ENCODE results near the gene SPECC1.

SPECC1 gene

GRCh38 chr17:20039037-20039436 is 29.9 kb downstream of the SPECC1 start:
- H3K27me3 ChIP-seq (replicated peaks; ENCODE audit: control insufficient read depth, insufficient read depth, low read length): no peaks in the 10 kb centered on the region
- DNase-seq (ENCODE audit: extremely low read depth, insufficient read length): no peak
- H3K4me3 ChIP-seq (replicated peaks; ENCODE audit: low read depth, low read length): no peak overlapping the region
- no peaks in the 10 kb centered on the region for H3K36me3 ChIP-seq (ENCODE audit: control insufficient read depth, insufficient read depth, low read length)
- TF ChIP-seq CTCF (IDR thresholded peaks at IDR 0.05; ENCODE audit: insufficient read depth, low read length, poor library complexity, severe bottlenecking): no peak

- Histone ChIP-seq H3K4me3 (replicated peaks; ENCODE audit: low read depth, low read length) (no peak overlapping the region), H3K27me3 (replicated peaks; ENCODE audit: control insufficient read depth, insufficient read depth, low read length) (no peaks in the 10 kb centered on the region), H3K36me3 (ENCODE audit: control insufficient read depth, insufficient read depth, low read length) (no peaks in the 10 kb centered on the region)
- TF ChIP-seq CTCF (IDR thresholded peaks at IDR 0.05; ENCODE audit: insufficient read depth, low read length, poor library complexity, severe bottlenecking): no peak
- DNase-seq (ENCODE audit: extremely low read depth, insufficient read length): no peak
Observed at GRCh38 chr17:20040216-20040615, 31.1 kb downstream of the SPECC1 start.

- TF ChIP-seq CTCF (IDR thresholded peaks at IDR 0.05; ENCODE audit: insufficient read depth, low read length, poor library complexity, severe bottlenecking): no peak
- no peak for DNase-seq (ENCODE audit: extremely low read depth, insufficient read length)
- H3K4me3 ChIP-seq (replicated peaks; ENCODE audit: low read depth, low read length): no peak overlapping the region
- H3K36me3 ChIP-seq (ENCODE audit: control insufficient read depth, insufficient read depth, low read length): no peaks in the 10 kb centered on the region
- no peaks in the 10 kb centered on the region for H3K27me3 ChIP-seq (replicated peaks; ENCODE audit: control insufficient read depth, insufficient read depth, low read length)
Observed at GRCh38 chr17:20043021-20043420, 33.9 kb downstream of the SPECC1 start.

- DNase-seq (ENCODE audit: extremely low read depth, insufficient read length): no peak
- Histone ChIP-seq H3K36me3 (ENCODE audit: control insufficient read depth, insufficient read depth, low read length) (no peaks in the 10 kb centered on the region), H3K27me3 (replicated peaks; ENCODE audit: control insufficient read depth, insufficient read depth, low read length) (no peaks in the 10 kb centered on the region), H3K4me3 (replicated peaks; ENCODE audit: low read depth, low read length) (no peak overlapping the region)
- TF ChIP-seq CTCF (IDR thresholded peaks at IDR 0.05; ENCODE audit: insufficient read depth, low read length, poor library complexity, severe bottlenecking): no peak
Observed at GRCh38 chr17:20045476-20045875, 36.3 kb downstream of the SPECC1 start.

- no peak for DNase-seq (ENCODE audit: extremely low read depth, insufficient read length)
- Histone ChIP-seq H3K27me3 (replicated peaks; ENCODE audit: control insufficient read depth, insufficient read depth, low read length) (no peaks in the 10 kb centered on the region), H3K36me3 (ENCODE audit: control insufficient read depth, insufficient read depth, low read length) (no peaks in the 10 kb centered on the region), H3K4me3 (replicated peaks; ENCODE audit: low read depth, low read length) (no peak overlapping the region)
- TF ChIP-seq CTCF (IDR thresholded peaks at IDR 0.05; ENCODE audit: insufficient read depth, low read length, poor library complexity, severe bottlenecking): no peak
Observed at GRCh38 chr17:20046629-20047028, 37.5 kb downstream of the SPECC1 start.

- TF ChIP-seq CTCF (IDR thresholded peaks at IDR 0.05; ENCODE audit: insufficient read depth, low read length, poor library complexity, severe bottlenecking): no peak
- no peak for DNase-seq (ENCODE audit: extremely low read depth, insufficient read length)
- Histone ChIP-seq H3K27me3 (replicated peaks; ENCODE audit: control insufficient read depth, insufficient read depth, low read length) (no peaks in the 10 kb centered on the region; the same call in 1 of the 2 replicates), H3K4me3 (replicated peaks; ENCODE audit: low read depth, low read length) (no peak overlapping the region), H3K36me3 (ENCODE audit: control insufficient read depth, insufficient read depth, low read length) (no peaks in the 10 kb centered on the region)
Observed at GRCh38 chr17:20051624-20052023, 42.5 kb downstream of the SPECC1 start.
